SU-DHL-6 (cell line): ENCODE measurements around the gene FAM43B.

ENCODE experiments used
- H2AFZ ChIP-seq: fragments of 200-600 bp; sonication (generic); 2 replicates; pipeline ENCODE4 v1.6.1; 2014; ENCODE audit warnings: low read depth, mild to moderate bottlenecking, moderate library complexity, mixed read lengths, antibody characterized with exemption, low read length; ENCODE audit not compliant: severe bottlenecking
- H3F3A ChIP-seq: fragments of 200-600 bp; shearing (Covaris generic); 2 replicates; pipeline ENCODE4 v1.6.0; 2016; ENCODE audit warnings: antibody characterized with exemption, mild to moderate bottlenecking; ENCODE audit not compliant: insufficient read depth
- H3K27ac ChIP-seq: fragments of 200-600 bp; sonication (generic); 2 replicates; pipeline ENCODE4 v1.5.1; 2016; ENCODE audit warnings: low read depth, mild to moderate bottlenecking, low read length, moderate library complexity, mixed read lengths
- H3K27me3 ChIP-seq: fragments of 200-600 bp; sonication (generic), shearing (Covaris generic); 2 replicates; pipeline ENCODE4 v1.6.0; 2014; ENCODE audit warnings: mild to moderate bottlenecking, low read length
- H3K36me3 ChIP-seq: fragments of 200-600 bp; sonication (generic); 2 replicates; pipeline ENCODE4 v1.6.1; 2014; ENCODE audit warnings: mild to moderate bottlenecking, low read length, mixed read lengths
- H3K4me2 ChIP-seq: fragments of 300-600, 200-600 bp; shearing (Covaris generic), sonication (generic); 2 replicates; pipeline ENCODE4 v1.6.0; 2014; ENCODE audit warnings: low read length, low read depth, mild to moderate bottlenecking; ENCODE audit not compliant: poor library complexity, severe bottlenecking
- H3K4me3 ChIP-seq: fragments of 200-600 bp; sonication (generic); 2 replicates; pipeline ENCODE4 v1.5.1; 2014; ENCODE audit warnings: antibody characterized with exemption, low read length, mild to moderate bottlenecking, mixed read lengths; ENCODE audit not compliant: insufficient read depth, poor library complexity, severe bottlenecking
- H3K79me2 ChIP-seq: fragments of 200-600 bp; sonication (generic); 2 replicates; pipeline ENCODE4 v1.6.1; 2014; ENCODE audit warnings: mild to moderate bottlenecking, low read length, moderate library complexity; ENCODE audit not compliant: insufficient read depth
- H3K9ac ChIP-seq: fragments of 200-600 bp; sonication (generic); 2 replicates; pipeline ENCODE4 v1.7.0; 2014; ENCODE audit warnings: mild to moderate bottlenecking, low read length
- H3K9me2 ChIP-seq: fragments of 200-600 bp; sonication (generic); replicated peaks from 2 replicates; pipeline ENCODE4 v1.6.1; 2014; ENCODE audit warnings: low read length; ENCODE audit not compliant: insufficient read depth
- H3K9me3 ChIP-seq: fragments of 200-600 bp; sonication (generic); 2 replicates; pipeline ENCODE4 v1.6.1; 2014; ENCODE audit warnings: low read length, mixed read lengths; ENCODE audit not compliant: insufficient read depth
- H4K20me1 ChIP-seq: fragments of 200-600 bp; sonication (generic); 2 replicates; pipeline ENCODE4 v1.6.1; 2014; ENCODE audit warnings: low read depth, mild to moderate bottlenecking, antibody characterized with exemption, low read length, moderate library complexity, mixed read lengths
- CTCF ChIP-seq: fragments of 200-600 bp; sonication (generic); IDR thresholded peaks from one replicate; pipeline ENCODE4 v1.5.1; 2017; ENCODE audit warnings: antibody characterized with exemption, mild to moderate bottlenecking, low read length, moderate library complexity; ENCODE audit not compliant: insufficient read depth, poor library complexity, severe bottlenecking
- EZH2phosphoT487 ChIP-seq: fragments of 200-600 bp; sonication (generic), shearing (Covaris generic); conservative IDR thresholded peaks from 2 replicates; pipeline ENCODE4 v1.6.1; 2018; ENCODE audit warnings: mild to moderate bottlenecking, antibody characterized with exemption, low read length, moderate library complexity, mixed read lengths

FAM43B gene

GRCh38 chr1:20588634-20589225, 36.4 kb downstream of the FAM43B start, which contains the start of gene CDA:
TSS of gene CDA (plus strand) at chr1:20589097. CDS start at chr1:20589130, 33 bp downstream.
- no peaks in the 10 kb centered on the region for H3K27me3 ChIP-seq
- H4K20me1 ChIP-seq = no peaks in the 10 kb centered on the region
- no peak within 1 kb of the TSS for H2AFZ ChIP-seq
- H3K79me2 ChIP-seq = no peaks in the 10 kb centered on the region
- no peaks in the 10 kb centered on the region for H3K9me3 ChIP-seq
- H3K4me2 ChIP-seq = no peak within 1 kb of the TSS
- TF ChIP-seq EZH2phosphoT487 = no peak
- TF ChIP-seq CTCF = no peak
- H3K36me3 ChIP-seq = no peaks in the 10 kb centered on the region
- H3K4me3 ChIP-seq = no peak within 1 kb of the TSS
- no peak within 1 kb of the TSS for H3K9ac ChIP-seq
- H3K27ac ChIP-seq = no peak within 1 kb of the TSS
- H3K9me2 ChIP-seq = no peaks in the 10 kb centered on the region
- no peaks in the 10 kb centered on the region for H3F3A ChIP-seq

GRCh38 chr1:20589331-20590278, 37.2 kb downstream of the FAM43B start:
- Histone ChIP-seq H3K79me2 (no peaks in the 10 kb centered on the region), H3K4me2 (no peak overlapping the region), H2AFZ (no peak overlapping the region), H3K9me3 (no peaks in the 10 kb centered on the region), H3K27ac (no peak overlapping the region), H3K9me2 (no peaks in the 10 kb centered on the region), H3K9ac (no peak overlapping the region), H3F3A (no peaks in the 10 kb centered on the region), H3K27me3 (no peaks in the 10 kb centered on the region), H3K36me3 (no peaks in the 10 kb centered on the region), H3K4me3 (no peak overlapping the region), H4K20me1 (no peaks in the 10 kb centered on the region)
- TF ChIP-seq CTCF (no peak), EZH2phosphoT487 (no peak)

- Histone ChIP-seq H3K36me3 (no peaks in the 10 kb centered on the region), H3K27ac (no peak overlapping the region)
These were observed 38.0 kb downstream of the FAM43B start for GRCh38 chr1:20590306-20590777.

More at GRCh38 chr1:20590306-20590777, 38.0 kb downstream of the FAM43B start:
- no peaks in the 10 kb centered on the region for H3F3A ChIP-seq
- H4K20me1 ChIP-seq = no peaks in the 10 kb centered on the region
- TF ChIP-seq CTCF (no peak), EZH2phosphoT487 (no peak)
- no peak overlapping the region for H2AFZ ChIP-seq
- no peaks in the 10 kb centered on the region for H3K79me2 ChIP-seq
- no peaks in the 10 kb centered on the region for H3K9me2 ChIP-seq
- H3K27me3 ChIP-seq = no peaks in the 10 kb centered on the region
- no peaks in the 10 kb centered on the region for H3K9me3 ChIP-seq
- no peak overlapping the region for H3K9ac ChIP-seq
- no peak overlapping the region for H3K4me3 ChIP-seq
- no peak overlapping the region for H3K4me2 ChIP-seq
